Loucy (cell line): Measurements from ENCODE around the gene PAK1.

Experiments used
- H2AFZ ChIP-seq: fragments of 200-600 bp; sonication (generic); 2 replicates; pipeline ENCODE4 v1.6.0; 2016; ENCODE audit warnings: antibody characterized with exemption, mild to moderate bottlenecking, low read length, moderate library complexity
- H3F3A ChIP-seq: fragments of 200-600 bp; 2 replicates; pipeline ENCODE4 v1.6.0; 2016; ENCODE audit warnings: antibody characterized with exemption, low read depth, mild to moderate bottlenecking
- H3K27me3 ChIP-seq: fragments of 200-600 bp; sonication (generic); 2 replicates; pipeline ENCODE4 v1.6.1; 2014; ENCODE audit warnings: low read length, mild to moderate bottlenecking; ENCODE audit not compliant: insufficient read depth, poor library complexity, severe bottlenecking
- H3K36me3 ChIP-seq: fragments of 200-600 bp; sonication (generic); 2 replicates; pipeline ENCODE4 v1.6.1; 2016; ENCODE audit warnings: low read length; ENCODE audit not compliant: insufficient read depth
- H3K4me1 ChIP-seq: fragments of 200-600 bp; sonication (generic); 2 replicates; pipeline ENCODE4 v1.5.1; 2014; ENCODE audit warnings: low read length, mild to moderate bottlenecking; ENCODE audit not compliant: insufficient read depth, poor library complexity, severe bottlenecking
- H3K4me2 ChIP-seq: fragments of 200-600 bp; sonication (generic); 2 replicates; pipeline ENCODE4 v1.6.0; 2014; ENCODE audit warnings: antibody characterized with exemption, low read length, low read depth, mild to moderate bottlenecking; ENCODE audit not compliant: poor library complexity, severe bottlenecking
- H3K4me3 ChIP-seq: fragments of 200-600 bp; sonication (generic); 2 replicates; pipeline ENCODE4 v1.5.1; 2014; ENCODE audit warnings: low read length, mild to moderate bottlenecking, mixed read lengths; ENCODE audit not compliant: poor library complexity, severe bottlenecking
- H3K79me2 ChIP-seq: fragments of 200-600 bp; sonication (generic); 2 replicates; pipeline ENCODE4 v1.6.1; 2014; ENCODE audit warnings: low read length; ENCODE audit not compliant: insufficient read depth
- H3K9ac ChIP-seq: fragments of 200-600 bp; sonication (generic); 2 replicates; pipeline ENCODE4 v1.6.0; 2014; ENCODE audit warnings: mild to moderate bottlenecking, low read depth, low read length, moderate library complexity; ENCODE audit not compliant: poor library complexity, severe bottlenecking
- H3K9me2 ChIP-seq: fragments of 200-600 bp; sonication (generic); replicated peaks from 2 replicates; pipeline ENCODE4 v1.6.1; 2016; ENCODE audit warnings: low read depth, low read length, mixed read lengths
- H3K9me3 ChIP-seq: fragments of 200-600 bp; sonication (generic); 2 replicates; pipeline ENCODE4 v1.6.1; 2014; ENCODE audit warnings: mild to moderate bottlenecking, antibody characterized with exemption, low read length, low read depth; ENCODE audit not compliant: insufficient read depth
- H4K20me1 ChIP-seq: fragments of 200-600 bp; sonication (generic); 2 replicates; pipeline ENCODE4 v1.6.0; 2014; ENCODE audit warnings: antibody characterized with exemption, low read length, mild to moderate bottlenecking; ENCODE audit not compliant: insufficient read depth, poor library complexity, severe bottlenecking
- EZH2phosphoT487 ChIP-seq: fragments of 200-600 bp; IDR thresholded peaks from 2 replicates; pipeline ENCODE4 v1.6.1; 2018; ENCODE audit warnings: antibody characterized with exemption, mild to moderate bottlenecking, moderate library complexity, borderline replicate concordance
- TF ChIP-seq, protein P1 (sequence below): fragments of 200-600 bp; sonication (generic); conservative IDR thresholded peaks from 2 replicates; pipeline ENCODE4 v1.5.1; 2014; ENCODE audit warnings: mild to moderate bottlenecking, antibody characterized with exemption, low read length

PAK1 gene

DNA sequence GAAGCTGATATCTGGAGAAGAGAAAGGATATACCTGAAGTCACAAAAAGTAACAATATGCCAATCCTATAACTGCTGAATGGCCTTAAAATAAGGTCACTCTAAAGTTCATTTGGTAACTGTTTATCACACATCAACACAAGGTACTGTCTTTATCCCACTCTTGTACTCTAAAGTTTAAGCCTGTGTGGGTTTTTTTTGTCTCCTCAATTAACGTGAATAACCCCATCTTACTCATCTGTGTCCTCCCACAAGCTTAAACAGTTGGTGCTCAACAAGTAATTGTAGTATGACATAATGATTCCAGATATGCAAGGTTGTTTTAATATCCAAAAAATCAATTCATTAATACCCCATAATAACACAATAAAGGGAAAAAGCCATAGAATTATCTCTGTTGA is 42.1 kb downstream of the PAK1 start:
- no peaks in the 10 kb centered on the region for H3K9me2 ChIP-seq
- H3F3A ChIP-seq = no peaks in the 10 kb centered on the region; the same call in 1 of the 2 replicates
- H4K20me1 ChIP-seq = no peaks in the 10 kb centered on the region
- H3K79me2 ChIP-seq = peaks cover 64% of the 10 kb centered on the region
- H3K4me2 ChIP-seq = peak overlapping the region; percentile 31
- no peak overlapping the region for H2AFZ ChIP-seq
- peaks cover 50% of the 10 kb centered on the region for H3K4me1 ChIP-seq
- TF ChIP-seq, protein P1, sequence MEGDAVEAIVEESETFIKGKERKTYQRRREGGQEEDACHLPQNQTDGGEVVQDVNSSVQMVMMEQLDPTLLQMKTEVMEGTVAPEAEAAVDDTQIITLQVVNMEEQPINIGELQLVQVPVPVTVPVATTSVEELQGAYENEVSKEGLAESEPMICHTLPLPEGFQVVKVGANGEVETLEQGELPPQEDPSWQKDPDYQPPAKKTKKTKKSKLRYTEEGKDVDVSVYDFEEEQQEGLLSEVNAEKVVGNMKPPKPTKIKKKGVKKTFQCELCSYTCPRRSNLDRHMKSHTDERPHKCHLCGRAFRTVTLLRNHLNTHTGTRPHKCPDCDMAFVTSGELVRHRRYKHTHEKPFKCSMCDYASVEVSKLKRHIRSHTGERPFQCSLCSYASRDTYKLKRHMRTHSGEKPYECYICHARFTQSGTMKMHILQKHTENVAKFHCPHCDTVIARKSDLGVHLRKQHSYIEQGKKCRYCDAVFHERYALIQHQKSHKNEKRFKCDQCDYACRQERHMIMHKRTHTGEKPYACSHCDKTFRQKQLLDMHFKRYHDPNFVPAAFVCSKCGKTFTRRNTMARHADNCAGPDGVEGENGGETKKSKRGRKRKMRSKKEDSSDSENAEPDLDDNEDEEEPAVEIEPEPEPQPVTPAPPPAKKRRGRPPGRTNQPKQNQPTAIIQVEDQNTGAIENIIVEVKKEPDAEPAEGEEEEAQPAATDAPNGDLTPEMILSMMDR = no peak
- TF ChIP-seq EZH2phosphoT487 = no peak
- H3K36me3 ChIP-seq = no peaks in the 10 kb centered on the region
- H3K27me3 ChIP-seq = no peaks in the 10 kb centered on the region
- H3K4me3 ChIP-seq = no peak overlapping the region
- H3K9ac ChIP-seq = no peak overlapping the region
- H3K9me3 ChIP-seq = no peaks in the 10 kb centered on the region

DNA sequence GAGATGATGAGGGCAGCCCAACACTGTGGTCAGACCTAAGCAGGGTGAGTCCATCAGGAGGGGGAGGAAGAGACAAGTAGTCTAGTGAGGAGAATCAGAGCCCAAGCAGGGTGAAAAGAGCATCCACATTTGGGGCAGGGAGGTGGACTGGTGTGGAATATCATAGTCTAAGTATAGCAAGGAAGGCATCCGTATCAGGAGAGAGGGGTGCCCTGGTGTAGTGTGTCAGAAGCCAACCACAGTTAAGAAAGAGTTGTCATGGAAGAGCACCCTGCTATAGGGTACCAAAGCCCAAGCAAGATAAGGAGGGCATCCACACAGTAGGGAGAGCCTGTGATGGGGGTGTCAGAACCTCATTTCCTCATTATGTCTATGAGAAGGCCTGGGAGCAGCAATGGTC is 45.3 kb downstream of the PAK1 start:
- Histone ChIP-seq H2AFZ (no peak overlapping the region), H3K9ac (no peak overlapping the region), H3K4me2 (no peak overlapping the region), H3K9me2 (no peaks in the 10 kb centered on the region), H3K79me2 (peaks cover 65% of the 10 kb centered on the region), H3K4me1 (peaks cover 59% of the 10 kb centered on the region), H3K9me3 (no peaks in the 10 kb centered on the region), H3K36me3 (no peaks in the 10 kb centered on the region), H3F3A (no peaks in the 10 kb centered on the region; the same call in 1 of the 2 replicates), H4K20me1 (no peaks in the 10 kb centered on the region), H3K27me3 (no peaks in the 10 kb centered on the region), H3K4me3 (no peak overlapping the region)
- TF ChIP-seq, protein P1 = no peak
- no peak for TF ChIP-seq EZH2phosphoT487

DNA sequence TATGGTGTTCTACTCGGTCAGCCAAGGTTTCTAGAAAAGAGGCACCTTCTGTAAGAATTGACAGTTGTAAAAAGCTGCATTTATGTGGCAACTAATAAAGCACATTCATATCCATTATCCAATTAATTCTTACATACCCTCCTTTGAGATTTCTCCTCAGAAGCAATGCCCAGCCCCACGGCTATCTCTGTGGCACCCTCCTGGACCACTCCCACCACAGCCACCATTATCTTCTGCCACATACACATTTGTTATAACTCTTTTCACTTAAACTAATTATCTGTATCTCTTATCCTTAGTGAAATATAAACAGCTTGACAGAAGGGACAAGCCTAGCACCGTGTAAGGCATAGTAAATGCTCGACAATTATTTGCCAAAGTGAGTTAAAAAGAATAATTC is 48.5 kb downstream of the PAK1 start:
- no peak for TF ChIP-seq EZH2phosphoT487
- TF ChIP-seq, protein P1 = no peak
- H3K4me3 ChIP-seq = no peak overlapping the region
- H3K9me3 ChIP-seq = no peaks in the 10 kb centered on the region
- H3K4me2 ChIP-seq = no peak overlapping the region
- H3K36me3 ChIP-seq = no peaks in the 10 kb centered on the region
- H3K4me1 ChIP-seq = peaks cover 38% of the 10 kb centered on the region
- peaks cover 52% of the 10 kb centered on the region for H3K79me2 ChIP-seq
- no peaks in the 10 kb centered on the region for H3K9me2 ChIP-seq
- H2AFZ ChIP-seq = no peak overlapping the region
- H3F3A ChIP-seq = no peaks in the 10 kb centered on the region
- H3K27me3 ChIP-seq = no peaks in the 10 kb centered on the region
- no peak overlapping the region for H3K9ac ChIP-seq
- H4K20me1 ChIP-seq = no peaks in the 10 kb centered on the region
